HG03460 (cell line): ENCODE measurements around the gene CXXC4.

ENCODE experiments used
- ATAC-seq: cut with Tn5 transposase; IDR thresholded peaks from one replicate; pipeline ENCODE4 v1.9.1; 2021; ENCODE audit not compliant: unreplicated experiment

Gene CXXC4

DNA sequence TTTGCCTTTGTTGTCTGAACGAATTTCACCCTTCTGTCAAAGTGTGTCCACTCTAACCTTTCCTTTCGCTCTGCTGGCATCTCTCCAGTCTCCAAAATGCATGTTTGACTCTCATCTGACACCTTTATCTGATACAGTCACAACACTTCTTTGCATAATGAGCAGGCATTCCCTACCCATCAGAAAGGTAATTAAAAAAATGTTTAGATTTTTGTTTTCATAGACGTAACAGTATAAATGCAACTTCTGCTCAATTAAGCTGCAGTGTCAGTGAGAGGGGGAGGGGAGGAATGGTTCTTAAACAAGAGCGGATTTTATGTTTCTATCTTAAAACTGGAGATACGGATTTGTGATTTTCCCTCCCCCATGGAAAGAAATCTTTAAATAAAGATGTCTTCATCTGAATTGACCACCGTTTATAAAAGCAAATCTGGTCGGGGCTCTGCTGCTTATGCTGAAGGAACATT lies 70.2 kb downstream of the CXXC4 start:
- no peak for ATAC-seq

- ATAC-seq = no peak
Observed at GRCh38 chr4:104421566-104421965, 73.1 kb downstream of the CXXC4 start.

- ATAC-seq = no peak
Observed at GRCh38 chr4:104420766-104421165, 73.9 kb downstream of the CXXC4 start.
